OCI-LY1 (cell line): ENCODE results near the gene CDH4.

ENCODE experiments used
- H2AFZ ChIP-seq: fragments of 200-600 bp; sonication (generic), shearing (Covaris generic); 2 replicates; pipeline ENCODE4 v1.6.0; 2014; ENCODE audit warnings: antibody characterized with exemption, mild to moderate bottlenecking, low read length
- H3F3A ChIP-seq: fragments of 200-600 bp; sonication (generic), shearing (Covaris generic); 2 replicates; pipeline ENCODE4 v1.6.0; 2014; ENCODE audit warnings: mild to moderate bottlenecking, antibody characterized with exemption, low read length, moderate library complexity; ENCODE audit not compliant: insufficient read depth
- H3K27ac ChIP-seq: fragments of 200-600 bp; sonication (generic); 2 replicates; pipeline ENCODE4 v1.5.1; 2014; ENCODE audit warnings: low read length, mixed run types, mild to moderate bottlenecking, low read depth; ENCODE audit not compliant: poor library complexity, severe bottlenecking
- H3K27me3 ChIP-seq: fragments of 200-600 bp; sonication (generic); 2 replicates; pipeline ENCODE4 v1.6.0; 2014; ENCODE audit warnings: antibody characterized with exemption, mild to moderate bottlenecking, low read length, moderate library complexity; ENCODE audit not compliant: insufficient read depth
- H3K36me3 ChIP-seq: fragments of 200-600 bp; sonication (generic); 2 replicates; pipeline ENCODE4 v1.6.1; 2014; ENCODE audit warnings: mild to moderate bottlenecking, antibody characterized with exemption, low read length, moderate library complexity, mixed read lengths; ENCODE audit not compliant: insufficient read depth
- H3K4me1 ChIP-seq: fragments of 200-600 bp; sonication (generic); 2 replicates; pipeline ENCODE4 v1.5.1; 2014; ENCODE audit warnings: mild to moderate bottlenecking, low read length, moderate library complexity; ENCODE audit not compliant: insufficient read depth, severe bottlenecking
- H3K4me2 ChIP-seq: fragments of 200-600 bp; sonication (generic), shearing (Covaris generic); 2 replicates; pipeline ENCODE4 v1.6.1; 2014; ENCODE audit warnings: low read length
- H3K4me3 ChIP-seq: fragments of 200-600 bp; sonication (generic); 2 replicates; pipeline ENCODE4 v1.5.1; 2014; ENCODE audit warnings: low read length, low read depth, mild to moderate bottlenecking, mixed read lengths; ENCODE audit not compliant: poor library complexity, severe bottlenecking
- H3K79me2 ChIP-seq: fragments of 200-600 bp; shearing (Covaris generic); 2 replicates; pipeline ENCODE4 v1.6.1; 2016; ENCODE audit warnings: mixed run types, low read length, mixed read lengths; ENCODE audit not compliant: insufficient read depth
- H3K9ac ChIP-seq: fragments of 200-600 bp; sonication (generic), shearing (Covaris generic); 2 replicates; pipeline ENCODE4 v1.6.1; 2014; ENCODE audit warnings: mild to moderate bottlenecking, low read length, mixed read lengths
- H3K9me2 ChIP-seq: fragments of 200-600 bp; sonication (generic), shearing (Covaris generic); 2 replicates; pipeline ENCODE4 v1.6.1; 2014; ENCODE audit warnings: low read depth, mild to moderate bottlenecking, low read length, mixed read lengths
- H3K9me3 ChIP-seq: fragments of 200-600 bp; shearing (Covaris generic); 2 replicates; pipeline ENCODE4 v1.6.1; 2014; ENCODE audit warnings: low read length, mixed read lengths
- H4K20me1 ChIP-seq: fragments of 200-600 bp; sonication (generic), shearing (Covaris generic); 2 replicates; pipeline ENCODE4 v1.6.0; 2016; ENCODE audit warnings: mild to moderate bottlenecking, low read length; ENCODE audit not compliant: insufficient read depth
- CTCF ChIP-seq: fragments of 200-600 bp; sonication (generic), shearing (Covaris generic); IDR thresholded peaks from 2 replicates; pipeline ENCODE4 v1.5.1; 2017; ENCODE audit warnings: mild to moderate bottlenecking, antibody characterized with exemption, low read length, moderate library complexity, mixed read lengths
- EZH2 ChIP-seq: fragments of 200-600 bp; sonication (generic), shearing (Covaris generic); IDR thresholded peaks from 2 replicates; pipeline ENCODE4 v1.8.0; 2017; ENCODE audit warnings: borderline replicate concordance, mixed run types, mild to moderate bottlenecking, antibody characterized with exemption, low read length, moderate library complexity, mixed read lengths

The CDH4 gene

DNA sequence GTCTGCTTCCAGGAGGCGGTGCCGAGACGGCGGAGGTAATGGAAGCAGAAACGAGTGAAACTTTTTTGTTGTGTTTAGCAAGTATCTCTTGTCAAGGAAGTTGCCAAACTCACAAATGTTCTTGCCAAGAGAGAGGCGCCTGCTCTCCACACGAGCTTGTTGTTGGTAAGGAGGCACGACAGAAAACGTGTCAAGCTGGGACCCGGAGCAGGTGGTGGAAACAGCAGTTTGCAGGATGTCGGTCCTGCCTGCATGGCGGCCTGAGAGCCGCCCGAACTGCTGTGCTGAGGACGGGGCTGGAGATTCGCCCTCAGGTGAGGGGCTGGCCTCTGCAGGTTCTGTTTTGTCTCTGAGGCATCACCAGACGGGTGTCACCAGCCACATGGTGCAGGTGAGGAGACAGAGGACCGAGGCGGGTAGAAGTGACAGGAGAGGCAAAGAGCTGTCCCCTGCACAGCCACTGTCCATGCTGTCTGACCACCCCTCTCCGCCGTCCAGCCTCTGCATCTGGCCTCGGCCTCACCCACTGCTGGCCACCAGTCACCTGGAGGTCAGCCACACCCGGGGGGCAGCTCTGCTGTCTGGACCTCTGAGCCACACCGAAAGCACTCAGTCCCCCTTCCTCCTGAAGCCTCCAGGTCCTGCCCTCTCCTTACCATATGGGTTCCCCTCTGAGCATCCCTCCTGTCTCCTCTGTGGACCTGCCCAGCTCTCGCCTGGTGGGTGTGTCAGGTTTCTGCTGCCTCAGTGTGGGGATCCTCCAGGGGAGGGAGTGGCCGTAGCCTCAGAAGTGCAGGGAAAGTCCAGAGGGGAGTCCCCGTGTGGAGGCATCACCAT lies 552.1 kb downstream of the CDH4 start:
- H3K4me3 ChIP-seq = no peak overlapping the region
- no peak overlapping the region for H2AFZ ChIP-seq
- H3K9me2 ChIP-seq = no peaks in the 10 kb centered on the region
- H3F3A ChIP-seq = no peaks in the 10 kb centered on the region
- H3K27ac ChIP-seq = no peak overlapping the region
- no peaks in the 10 kb centered on the region for H3K36me3 ChIP-seq
- no peaks in the 10 kb centered on the region for H3K9me3 ChIP-seq
- no peak overlapping the region for H3K9ac ChIP-seq
- no peak for TF ChIP-seq EZH2
- no peaks in the 10 kb centered on the region for H4K20me1 ChIP-seq
- peaks cover 7% of the 10 kb centered on the region; the same call in 1 of the 2 replicates for H3K27me3 ChIP-seq
- H3K79me2 ChIP-seq = no peaks in the 10 kb centered on the region
- no peak overlapping the region for H3K4me2 ChIP-seq
- H3K4me1 ChIP-seq = no peaks in the 10 kb centered on the region

- H2AFZ ChIP-seq = no peak overlapping the region
- no peaks in the 10 kb centered on the region for H4K20me1 ChIP-seq
- H3K9me3 ChIP-seq = no peaks in the 10 kb centered on the region
- no peaks in the 10 kb centered on the region for H3K9me2 ChIP-seq
- H3K4me2 ChIP-seq = no peak overlapping the region
- H3K36me3 ChIP-seq = no peaks in the 10 kb centered on the region
- no peaks in the 10 kb centered on the region for H3K4me1 ChIP-seq
- H3K27me3 ChIP-seq = peaks cover 7% of the 10 kb centered on the region; the same call in 1 of the 2 replicates
- H3K27ac ChIP-seq = no peak overlapping the region
- TF ChIP-seq EZH2 (no peak), CTCF (no peak)
- no peak overlapping the region for H3K9ac ChIP-seq
- no peaks in the 10 kb centered on the region for H3K79me2 ChIP-seq
- H3K4me3 ChIP-seq = no peak overlapping the region
- H3F3A ChIP-seq = no peaks in the 10 kb centered on the region
Observed at GRCh38 chr20:61804752-61805295, 552.8 kb downstream of the CDH4 start.

DNA sequence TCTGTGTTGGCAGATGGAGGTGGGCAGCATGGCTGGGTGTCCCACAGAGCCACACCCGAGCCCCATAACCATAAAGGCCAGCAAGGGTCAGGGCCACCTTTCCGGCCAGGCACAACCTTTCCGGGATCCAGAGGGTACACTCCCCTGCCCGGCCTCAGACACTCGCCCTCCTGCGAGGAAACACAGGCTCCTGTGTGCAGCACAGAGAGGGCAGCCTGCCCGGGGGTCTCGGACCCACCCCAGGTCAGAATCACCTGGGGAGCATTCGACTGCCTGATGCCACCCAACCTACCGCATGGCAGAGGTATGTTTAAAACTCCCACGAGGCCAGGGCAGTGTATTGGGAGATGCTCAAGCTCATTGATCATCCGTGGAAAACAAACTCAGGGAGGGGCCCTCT lies 553.3 kb downstream of the CDH4 start:
- Histone ChIP-seq H2AFZ (no peak overlapping the region), H3K9me3 (no peaks in the 10 kb centered on the region), H3K4me2 (no peak overlapping the region), H3K27me3 (peaks cover 7% of the 10 kb centered on the region; the same call in 1 of the 2 replicates), H3K9me2 (no peaks in the 10 kb centered on the region), H4K20me1 (no peaks in the 10 kb centered on the region), H3K36me3 (no peaks in the 10 kb centered on the region), H3K9ac (no peak overlapping the region), H3K4me1 (no peaks in the 10 kb centered on the region), H3K79me2 (no peaks in the 10 kb centered on the region), H3K27ac (no peak overlapping the region), H3K4me3 (no peak overlapping the region), H3F3A (no peaks in the 10 kb centered on the region)
- TF ChIP-seq CTCF = no peak
- TF ChIP-seq EZH2 = no peak
